GM18508 (cell line): Measurements from ENCODE around the gene DNAH1.

Experiments used
- ATAC-seq: cut with Tn5 transposase; IDR thresholded peaks from one replicate; pipeline ENCODE4 v1.9.1; 2021; ENCODE audit warnings: moderate number of reproducible peaks; ENCODE audit not compliant: insufficient read depth, unreplicated experiment

DNAH1 gene

GRCh38 chr3:52400275-52400793 lies 84.2 kb downstream of the DNAH1 start:
- no peak for ATAC-seq

DNA sequence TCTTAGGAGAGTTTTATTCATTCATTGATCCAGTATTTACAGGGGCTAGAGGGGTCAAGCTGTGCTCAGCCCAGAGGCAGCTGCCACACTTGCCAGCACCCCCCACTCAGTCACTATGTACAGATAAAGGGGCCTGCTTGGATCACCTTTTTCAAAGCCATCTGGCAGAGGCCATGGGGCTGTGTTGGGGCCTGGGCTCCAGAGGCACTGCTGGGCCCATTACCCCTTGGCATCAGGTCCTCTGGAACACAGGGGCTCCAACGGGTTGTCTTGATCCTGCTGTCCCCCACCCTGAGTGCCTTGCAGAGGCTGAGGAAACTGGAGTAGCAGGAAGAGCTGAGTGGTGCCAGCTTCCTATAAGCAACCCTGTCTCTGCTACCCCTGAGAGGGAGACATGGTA lies 84.9 kb downstream of the DNAH1 start:
- no peak for ATAC-seq

- ATAC-seq, result no peak
Observed at GRCh38 chr3:52401551-52401950, 85.4 kb downstream of the DNAH1 start.

DNA sequence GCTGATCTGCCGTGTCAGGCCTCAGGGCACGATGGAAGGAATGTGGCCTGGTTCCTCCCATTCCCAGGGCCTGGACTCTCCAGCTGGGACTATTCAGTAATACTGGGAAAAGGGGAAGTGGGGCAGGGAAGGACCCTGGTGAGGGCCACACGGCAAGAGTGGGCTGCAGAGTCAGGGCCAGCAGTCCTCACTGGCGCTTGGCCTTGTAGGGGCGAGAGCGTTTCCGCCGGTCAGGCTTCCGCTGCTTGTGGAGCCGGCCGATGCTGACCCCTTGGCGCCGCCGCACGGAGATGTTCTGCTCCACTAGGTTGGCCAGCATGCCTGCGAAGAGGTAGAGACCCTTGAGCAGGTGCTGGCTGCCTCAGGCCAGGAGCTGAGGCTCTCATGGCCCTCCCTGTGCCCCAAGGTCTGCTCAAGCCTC lies 86.0 kb downstream of the DNAH1 start:
- ATAC-seq, result no peak

GRCh38 chr3:52402706-52403270 lies 86.7 kb downstream of the DNAH1 start:
- no peak for ATAC-seq

DNA sequence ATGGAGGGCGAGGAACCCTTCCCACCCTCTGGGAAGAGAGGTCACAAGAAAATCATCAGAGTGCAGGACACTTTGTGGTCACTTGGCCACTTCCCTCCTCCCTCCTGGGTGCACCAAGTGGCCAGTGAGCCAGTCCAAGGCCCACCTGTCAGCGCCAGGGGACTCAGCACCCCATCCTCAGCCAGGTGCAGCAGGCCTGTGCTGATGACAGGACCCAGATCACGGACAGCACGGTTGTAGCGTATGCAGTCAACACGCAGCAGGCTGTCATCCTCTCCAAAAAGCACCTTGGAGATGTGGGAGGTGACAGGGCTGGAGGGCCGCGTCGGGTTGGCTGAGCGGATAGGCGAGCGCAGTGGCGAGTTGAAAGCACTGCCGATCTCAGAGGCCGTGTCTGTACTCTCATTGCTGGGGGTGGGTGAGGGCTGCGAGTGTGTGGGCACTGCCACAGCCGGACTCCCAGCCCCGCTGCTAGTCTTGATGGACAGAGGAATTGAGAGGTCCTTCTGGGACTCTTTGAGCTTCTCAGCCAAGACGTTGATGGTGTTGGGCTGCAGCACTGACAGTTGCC lies 87.2 kb downstream of the DNAH1 start:
- no peak for ATAC-seq

DNA sequence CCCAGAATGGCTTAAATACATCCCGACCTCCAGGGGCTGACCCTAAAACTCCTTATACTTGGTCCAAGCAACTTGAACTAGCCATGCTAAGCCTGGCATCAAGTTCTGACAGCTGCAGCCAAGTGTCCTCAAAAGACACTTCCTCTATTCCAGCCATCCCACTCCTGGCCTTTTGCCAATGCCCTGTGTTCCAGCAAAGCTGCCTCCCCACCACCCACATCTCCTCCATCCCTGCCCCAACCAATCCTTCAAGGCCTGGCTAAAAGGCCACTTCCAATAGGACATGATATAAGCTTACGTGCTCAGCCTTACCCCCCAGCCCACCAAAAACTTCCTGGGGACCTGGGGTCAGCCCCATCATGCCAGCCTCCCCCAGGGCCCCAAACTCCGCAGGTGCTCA lies 87.8 kb downstream of the DNAH1 start:
- ATAC-seq, result no peak

DNA sequence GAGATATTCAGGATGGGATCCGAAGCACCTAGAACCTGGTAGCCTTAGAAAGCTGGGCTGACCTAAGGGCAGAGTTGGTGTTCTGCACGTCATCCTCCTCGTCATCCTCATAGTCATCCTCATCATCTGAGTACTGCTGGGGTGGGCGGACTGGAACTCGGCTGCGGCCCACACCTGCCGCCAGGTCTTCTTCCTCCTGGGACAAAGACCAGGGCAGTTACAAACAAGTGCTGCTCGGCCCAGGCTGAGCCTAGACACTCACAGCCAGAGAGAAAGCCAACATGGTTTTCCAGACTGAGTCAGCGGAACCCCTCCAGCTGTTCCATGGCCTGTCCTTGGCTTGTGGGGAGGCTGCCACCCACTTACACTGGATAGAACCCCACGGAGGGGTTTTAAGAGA lies 88.3 kb downstream of the DNAH1 start:
- ATAC-seq, result no peak

- no peak for ATAC-seq
Observed at GRCh38 chr3:52405066-52405465, 88.9 kb downstream of the DNAH1 start.

GRCh38 chr3:52405601-52406110 lies 89.5 kb downstream of the DNAH1 start:
- ATAC-seq, result no peak

GRCh38 chr3:52406231-52406661 lies 90.1 kb downstream of the DNAH1 start:
- ATAC-seq, result no peak

GRCh38 chr3:52406791-52407510 lies 90.8 kb downstream of the DNAH1 start:
- no peak for ATAC-seq

- ATAC-seq, result no peak
Observed at GRCh38 chr3:52407779-52408178, 91.7 kb downstream of the DNAH1 start.

DNA sequence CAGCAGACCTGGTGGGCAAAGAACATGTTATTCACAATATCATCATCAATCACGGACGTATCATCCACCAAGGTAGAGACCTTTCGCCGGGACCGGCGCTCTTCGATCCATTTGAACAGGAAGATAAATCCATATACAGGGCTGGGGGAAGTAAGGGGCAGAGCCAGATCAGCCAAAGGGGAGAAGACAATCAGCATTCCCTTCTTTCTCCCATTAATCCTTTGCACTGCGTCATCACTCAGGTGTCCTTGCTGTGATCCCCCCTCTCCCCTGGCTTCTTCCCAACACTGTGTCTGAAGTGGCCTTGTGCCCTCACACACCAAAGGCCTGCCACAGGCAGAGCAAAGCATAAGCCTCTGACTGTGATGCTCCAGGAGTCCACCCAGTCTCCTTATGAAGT lies 92.3 kb downstream of the DNAH1 start:
- ATAC-seq, result no peak

GRCh38 chr3:52415800-52416199 lies 99.7 kb downstream of the DNAH1 start:
- no peak for ATAC-seq

GRCh38 chr3:52420388-52420787 lies 104.3 kb downstream of the DNAH1 start:
- ATAC-seq, result no peak

GRCh38 chr3:52422669-52423068 lies 106.5 kb downstream of the DNAH1 start:
- ATAC-seq, result no peak

DNA sequence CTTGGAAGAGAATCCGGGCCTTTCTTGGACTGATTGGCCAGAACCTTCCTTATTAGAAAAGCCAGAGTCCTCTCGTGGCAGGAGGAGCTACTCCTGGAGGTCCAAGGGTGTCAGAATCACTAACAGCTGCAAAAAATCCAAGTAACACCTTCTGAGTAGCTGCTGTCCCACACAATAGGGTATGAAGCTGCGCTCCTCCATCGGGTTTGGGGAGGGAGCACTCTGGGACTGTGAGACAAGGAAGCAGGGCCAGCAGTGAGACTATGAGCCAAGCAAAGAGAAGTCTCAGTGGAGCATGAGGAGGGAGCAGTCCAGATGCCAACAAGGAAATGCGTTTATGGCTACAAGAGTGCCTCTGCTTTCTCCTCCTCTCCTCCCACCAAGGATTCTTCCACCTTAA lies 107.1 kb downstream of the DNAH1 start:
- ATAC-seq, result no peak

DNA sequence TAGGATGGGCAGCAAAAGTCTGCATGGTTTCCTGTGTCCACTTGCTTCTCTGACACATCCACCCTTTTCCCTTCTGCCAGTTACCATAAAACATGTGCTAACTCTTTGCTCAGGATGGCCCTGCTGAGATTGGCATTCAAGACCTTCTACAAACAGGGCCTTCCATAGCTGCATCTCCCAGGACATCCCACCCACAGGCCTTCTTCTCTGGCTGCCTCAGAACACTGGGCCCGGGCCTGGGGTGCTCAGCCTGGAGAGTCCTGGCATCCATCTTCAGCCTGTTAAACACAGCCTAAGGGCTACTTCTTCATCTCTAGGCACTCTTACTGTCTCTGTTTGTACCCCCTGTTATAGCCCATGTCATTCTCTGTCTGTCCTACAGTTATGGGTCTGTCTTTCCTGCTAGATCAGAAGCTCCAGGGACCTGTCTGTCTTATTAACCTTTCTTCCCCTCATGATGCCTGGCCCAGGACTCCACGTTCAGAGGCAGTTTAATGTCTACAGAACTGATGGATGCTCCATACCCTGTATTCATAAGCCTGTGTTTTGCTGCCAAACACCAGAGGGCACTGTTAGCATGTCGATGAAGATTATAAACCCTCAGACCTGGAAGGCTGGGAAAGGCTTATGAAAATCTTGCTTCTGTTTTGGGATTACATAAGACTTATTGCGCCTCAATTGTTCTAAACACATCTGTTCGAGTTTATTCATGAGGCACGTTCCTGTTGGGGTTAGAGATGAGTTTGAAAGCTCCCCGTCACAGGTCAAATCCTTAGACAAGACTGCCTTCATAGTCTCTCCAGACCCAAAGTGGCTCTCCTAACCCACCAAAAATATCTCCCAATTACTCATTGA lies 112.3 kb downstream of the DNAH1 start:
- ATAC-seq, result no peak

DNA sequence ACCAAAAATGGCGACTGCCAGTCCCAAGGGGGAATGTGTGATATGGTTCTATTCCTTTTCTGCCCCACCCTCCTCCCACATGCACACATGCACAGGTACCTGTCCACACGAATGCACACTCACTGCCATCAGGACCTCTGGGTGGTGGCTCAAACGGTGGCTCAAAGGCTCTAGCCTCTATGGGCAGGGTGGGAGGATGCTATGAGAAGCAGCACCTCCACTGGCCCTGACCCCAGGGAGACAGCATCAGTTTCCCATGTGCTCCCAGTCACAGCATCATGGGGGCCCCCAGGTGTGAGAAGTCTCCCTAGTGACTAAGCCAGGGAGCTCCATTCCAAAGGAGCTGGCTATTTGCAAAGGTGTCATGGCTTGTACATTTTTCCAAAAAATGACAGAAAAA lies 112.9 kb downstream of the DNAH1 start:
- ATAC-seq, result no peak
